ENCODE results near the gene METTL9. TPM values are rescaled to one million over a fixed set of nuclear protein-coding genes. Genes with fewer than 3 reads are reported as not detected.
"Not testable (repeated sequence)": the region's sequence is repeated elsewhere in the genome, so short reads cannot be mapped to it uniquely, and the experiment has no call there.

Gene METTL9
- total RNA-seq, 1 donor from 2014 or later, result 47.8 TPM

GRCh38 chr16:21580807-21581206 is 18.6 kb upstream of the METTL9 start:
- intact Hi-C loops (cut with micrococcal nuclease), result no loop called here

GRCh38 chr16:21584817-21585216 is 14.6 kb upstream of the METTL9 start:
- H3K4me3 ChIP-seq, result no peak overlapping the region
- no peak for TF ChIP-seq CTCF (IDR thresholded peaks at IDR 0.05; ENCODE audit: borderline replicate concordance)
- no peak for DNase-seq
- H3K36me3 ChIP-seq, result no peaks in the 10 kb centered on the region
- intact Hi-C loops (cut with micrococcal nuclease), result loop anchor here (5.0 kb wide), 1 partner anchor 122 kb away; no protein-coding TSS in a partner anchor
- peaks cover 7% of the 10 kb centered on the region for H3K4me1 ChIP-seq
- no peaks in the 10 kb centered on the region for H3K27me3 ChIP-seq (ENCODE audit: low read depth)
- H3K9me3 ChIP-seq (replicated peaks), result no peaks in the 10 kb centered on the region
- H3K27ac ChIP-seq (replicated peaks), result no peak overlapping the region

More at GRCh38 chr16:21580807-21581206, 18.6 kb upstream of the METTL9 start:
- DNase-seq, result no peak
- no peaks in the 10 kb centered on the region for H3K9me3 ChIP-seq (replicated peaks)
- no peak for TF ChIP-seq CTCF (IDR thresholded peaks at IDR 0.05; ENCODE audit: borderline replicate concordance)
- H3K36me3 ChIP-seq, result no peaks in the 10 kb centered on the region
- H3K4me1 ChIP-seq, result no peaks in the 10 kb centered on the region
- H3K4me3 ChIP-seq, result no peak overlapping the region
- H3K27me3 ChIP-seq (ENCODE audit: low read depth), result peaks cover 10% of the 10 kb centered on the region
- no peak overlapping the region for H3K27ac ChIP-seq (replicated peaks)

GRCh38 chr16:21588593-21588992 is 10.8 kb upstream of the METTL9 start:
- H3K36me3 ChIP-seq; H3K27ac ChIP-seq (replicated peaks); H3K4me3 ChIP-seq; H3K4me1 ChIP-seq; H3K9me3 ChIP-seq (replicated peaks); DNase-seq; H3K27me3 ChIP-seq (ENCODE audit: low read depth): not testable (repeated sequence)
- intact Hi-C loops (cut with micrococcal nuclease), result loop anchor here (5.0 kb wide), 1 partner anchor 119 kb away; no protein-coding TSS in a partner anchor

GRCh38 chr16:21589551-21589950 is 9.8 kb upstream of the METTL9 start:
- Histone ChIP-seq H3K27ac (replicated peaks) (no peak overlapping the region), H3K4me1 (peaks cover 7% of the 10 kb centered on the region), H3K27me3 (ENCODE audit: low read depth) (no peaks in the 10 kb centered on the region), H3K36me3 (no peaks in the 10 kb centered on the region), H3K9me3 (replicated peaks) (no peaks in the 10 kb centered on the region), H3K4me3 (no peak overlapping the region)
- intact Hi-C loops (cut with micrococcal nuclease), result loop anchor here (5.0 kb wide), 1 partner anchor 118 kb away; no protein-coding TSS in a partner anchor
- DNase-seq, result no peak
- no peak for TF ChIP-seq CTCF (IDR thresholded peaks at IDR 0.05; ENCODE audit: borderline replicate concordance)

GRCh38 chr16:21590287-21590686 is 9.1 kb upstream of the METTL9 start:
- TF ChIP-seq CTCF (IDR thresholded peaks at IDR 0.05; ENCODE audit: borderline replicate concordance), result no peak
- no peaks in the 10 kb centered on the region for H3K27me3 ChIP-seq (ENCODE audit: low read depth)
- no peaks in the 10 kb centered on the region for H3K9me3 ChIP-seq (replicated peaks)
- H3K4me1 ChIP-seq, result peaks cover 7% of the 10 kb centered on the region
- DNase-seq, result no peak
- H3K4me3 ChIP-seq, result no peak overlapping the region
- no peaks in the 10 kb centered on the region for H3K36me3 ChIP-seq
- no peak overlapping the region for H3K27ac ChIP-seq (replicated peaks)
- intact Hi-C loops (cut with micrococcal nuclease), result loop anchor here (2.0 kb wide), 1 partner anchor 27 kb away; no protein-coding TSS in a partner anchor

GRCh38 chr16:21590796-21591195 is 8.6 kb upstream of the METTL9 start:
- H3K36me3 ChIP-seq, result no peaks in the 10 kb centered on the region
- no peak overlapping the region for H3K4me3 ChIP-seq
- no peak for TF ChIP-seq CTCF (IDR thresholded peaks at IDR 0.05; ENCODE audit: borderline replicate concordance)
- H3K9me3 ChIP-seq (replicated peaks), result no peaks in the 10 kb centered on the region
- intact Hi-C loops (cut with micrococcal nuclease), result loop anchor here (2.0 kb wide), 1 partner anchor 26 kb away; no protein-coding TSS in a partner anchor
- no peaks in the 10 kb centered on the region for H3K27me3 ChIP-seq (ENCODE audit: low read depth)
- DNase-seq, result no peak
- H3K27ac ChIP-seq (replicated peaks), result no peak overlapping the region
- peaks cover 7% of the 10 kb centered on the region for H3K4me1 ChIP-seq
